Limb (tissue), 2 donors: ENCODE results near the gene HK3.

ENCODE experiments used
- DNase-seq, 2 donors: peaks; one replicate each; pipeline ENCODE4 v3.0.0-alpha.2; 2016; ENCODE audit errors: extremely low spot score in 2 of 2

Gene HK3

DNA sequence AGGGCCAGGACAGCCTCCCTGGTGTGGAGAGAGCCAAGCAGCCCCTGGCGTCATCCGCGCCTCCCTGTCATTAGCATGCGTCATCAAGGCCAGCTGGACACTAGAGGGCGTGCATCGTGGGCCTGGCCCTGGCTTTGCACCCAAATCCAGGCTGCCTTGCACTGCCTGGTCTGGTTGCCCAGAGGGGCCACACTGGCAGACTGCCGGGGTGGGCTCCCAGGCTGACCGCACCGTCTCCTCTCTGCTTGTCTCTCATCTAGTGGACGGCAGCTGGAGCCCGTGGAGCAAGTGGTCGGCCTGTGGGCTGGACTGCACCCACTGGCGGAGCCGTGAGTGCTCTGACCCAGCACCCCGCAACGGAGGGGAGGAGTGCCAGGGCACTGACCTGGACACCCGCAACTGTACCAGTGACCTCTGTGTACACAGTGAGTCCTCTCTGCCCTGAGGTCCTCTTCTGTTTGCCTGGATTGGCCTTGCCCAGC is 29.0 kb downstream of the HK3 start:
- peak in 1 of 2 donors; percentile 49 for DNase-seq

DNA sequence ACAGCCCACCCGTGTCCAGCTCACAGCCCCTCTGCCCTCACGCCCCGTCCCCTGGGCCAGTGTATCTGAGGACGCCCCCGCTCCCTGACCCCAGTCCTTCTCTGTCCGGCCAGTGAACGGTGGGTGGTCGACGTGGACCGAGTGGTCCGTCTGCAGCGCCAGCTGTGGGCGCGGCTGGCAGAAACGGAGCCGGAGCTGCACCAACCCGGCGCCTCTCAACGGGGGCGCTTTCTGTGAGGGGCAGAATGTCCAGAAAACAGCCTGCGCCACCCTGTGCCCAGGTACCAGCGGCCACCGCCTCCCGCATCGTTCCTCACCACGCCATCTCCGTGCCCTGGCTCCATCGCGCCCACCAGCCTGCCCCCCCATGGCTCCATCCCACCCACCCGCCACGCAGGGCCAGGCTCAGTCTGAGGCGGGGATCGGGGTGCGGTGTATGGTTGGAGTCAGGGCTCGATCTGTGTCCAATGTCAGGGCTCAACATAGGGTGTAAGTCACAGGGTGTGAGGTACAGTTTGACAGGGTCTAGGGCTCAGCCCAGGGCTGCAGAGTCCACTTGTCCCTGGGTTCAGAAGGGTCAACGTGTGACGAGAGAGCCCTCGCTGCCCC is 29.5 kb downstream of the HK3 start:
- no peak for DNase-seq

DNA sequence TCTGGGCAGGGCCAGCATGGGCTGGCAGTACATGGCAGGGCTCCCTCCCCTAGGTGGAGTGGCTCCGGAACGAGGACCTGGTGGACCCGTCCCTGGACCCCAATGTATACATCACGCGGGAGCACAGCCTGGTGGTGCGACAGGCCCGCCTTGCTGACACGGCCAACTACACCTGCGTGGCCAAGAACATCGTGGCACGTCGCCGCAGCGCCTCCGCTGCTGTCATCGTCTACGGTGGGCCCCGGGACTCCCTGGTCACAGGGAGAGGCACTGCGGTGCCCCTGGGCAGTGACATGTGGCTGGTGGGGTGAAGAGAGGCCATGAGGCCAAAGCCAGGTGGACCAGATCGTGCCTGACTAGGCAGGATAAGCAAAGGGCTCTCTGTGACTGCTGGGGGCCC is 30.4 kb downstream of the HK3 start:
- DNase-seq = no peak

DNA sequence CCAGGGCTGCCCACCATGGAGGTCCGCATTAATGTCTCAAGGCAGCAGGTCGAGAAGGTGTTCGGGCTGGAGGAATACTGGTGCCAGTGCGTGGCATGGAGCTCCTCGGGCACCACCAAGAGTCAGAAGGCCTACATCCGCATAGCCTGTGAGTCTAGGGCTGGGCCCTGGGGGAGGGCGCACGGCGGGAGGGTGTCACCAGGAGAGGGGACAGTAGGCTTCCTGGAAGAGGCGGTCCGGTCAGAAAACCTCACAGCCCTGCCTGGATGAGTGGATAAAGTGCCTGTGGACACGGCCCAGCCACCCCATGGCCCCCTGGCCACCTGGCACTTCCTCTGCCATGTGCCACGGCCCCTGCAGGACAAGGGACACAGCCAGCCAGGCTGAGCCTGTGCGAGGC is 31.0 kb downstream of the HK3 start:
- no peak for DNase-seq

DNA sequence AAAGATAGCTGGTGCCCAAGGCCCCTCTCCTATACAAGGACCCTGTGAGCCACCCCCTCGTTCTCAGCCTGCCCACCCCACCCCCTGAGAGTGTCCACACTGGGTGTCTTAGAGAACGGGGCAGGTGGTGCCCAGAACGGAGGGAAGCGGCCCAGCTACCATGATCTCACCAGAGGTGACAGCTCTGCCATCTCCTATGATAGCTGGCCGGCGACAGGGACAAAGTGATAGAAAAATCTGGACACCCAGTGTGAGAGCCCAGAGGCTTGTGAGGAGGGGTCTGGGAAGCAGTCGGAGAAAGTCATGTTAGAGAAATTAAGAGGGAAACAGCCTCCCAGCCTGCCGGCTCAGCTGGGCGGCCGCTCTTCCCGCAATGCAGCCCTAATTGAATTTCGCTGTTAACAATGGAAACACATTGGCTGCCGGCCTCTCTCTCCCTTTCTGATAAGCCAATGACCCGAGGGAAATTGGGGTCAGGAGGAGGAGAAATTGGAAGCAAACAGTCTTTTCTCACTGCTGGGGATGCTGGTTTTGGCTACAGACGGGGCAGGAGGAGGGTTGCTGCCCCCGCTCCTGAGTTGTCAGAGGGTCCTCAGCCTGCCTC is 32.3 kb downstream of the HK3 start:
- DNase-seq = no peak

DNA sequence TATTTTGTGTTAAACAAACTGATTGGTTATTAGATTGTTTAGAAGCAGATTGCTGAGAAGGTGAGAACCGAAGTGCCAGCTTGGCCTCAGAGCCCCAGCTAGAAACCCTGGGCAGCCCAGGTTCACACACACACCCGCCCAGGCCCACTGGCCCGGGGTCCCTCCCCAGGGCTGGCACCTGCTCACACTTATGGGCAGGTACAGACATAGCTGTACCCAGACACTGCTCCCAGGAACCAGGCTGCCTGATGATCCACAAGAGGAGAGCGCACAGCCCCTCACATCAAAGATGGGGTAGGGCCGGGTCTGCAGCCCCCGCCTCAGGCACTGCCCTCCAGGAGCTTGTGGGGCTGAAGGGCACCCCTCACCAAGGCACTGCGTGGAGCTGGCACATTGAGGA is 33.2 kb downstream of the HK3 start:
- DNase-seq = no peak

DNA sequence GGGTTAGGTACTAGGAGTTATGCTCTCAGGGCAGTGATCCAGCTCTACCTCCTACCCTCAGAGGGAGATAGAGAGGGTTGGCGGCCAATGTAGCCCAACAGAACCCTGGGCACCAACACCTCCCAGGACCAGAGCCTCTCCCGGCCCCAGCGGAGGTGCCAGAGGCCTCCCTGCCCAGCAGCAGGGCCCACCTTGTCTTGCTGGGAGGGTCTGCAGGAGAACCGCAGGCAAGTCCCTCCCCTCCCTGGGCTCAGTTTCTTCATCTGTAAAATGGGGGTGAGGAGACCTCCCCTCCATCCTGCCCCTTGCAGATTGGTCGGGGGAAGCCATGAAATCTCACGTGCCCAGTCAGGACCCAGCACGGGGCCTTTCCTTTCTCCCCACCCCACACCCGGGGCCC is 34.4 kb downstream of the HK3 start:
- no peak for DNase-seq

DNA sequence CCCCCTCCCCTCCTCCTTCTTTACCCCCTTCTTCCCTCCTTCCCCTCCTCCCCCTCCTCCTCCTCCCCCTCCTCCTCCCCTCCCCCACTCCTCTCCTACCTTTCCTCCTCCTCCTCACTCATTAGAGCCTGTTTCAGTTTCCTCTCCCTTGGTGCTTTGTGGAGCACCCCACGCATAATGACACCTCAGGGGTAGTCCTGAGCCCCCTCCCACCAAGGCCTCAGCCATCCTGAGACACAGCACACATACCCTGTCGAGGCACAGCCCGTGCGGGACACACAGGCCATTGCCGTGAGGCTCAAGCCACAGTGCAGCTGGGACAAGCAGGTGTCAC is 35.4 kb downstream of the HK3 start:
- DNase-seq = no peak

DNA sequence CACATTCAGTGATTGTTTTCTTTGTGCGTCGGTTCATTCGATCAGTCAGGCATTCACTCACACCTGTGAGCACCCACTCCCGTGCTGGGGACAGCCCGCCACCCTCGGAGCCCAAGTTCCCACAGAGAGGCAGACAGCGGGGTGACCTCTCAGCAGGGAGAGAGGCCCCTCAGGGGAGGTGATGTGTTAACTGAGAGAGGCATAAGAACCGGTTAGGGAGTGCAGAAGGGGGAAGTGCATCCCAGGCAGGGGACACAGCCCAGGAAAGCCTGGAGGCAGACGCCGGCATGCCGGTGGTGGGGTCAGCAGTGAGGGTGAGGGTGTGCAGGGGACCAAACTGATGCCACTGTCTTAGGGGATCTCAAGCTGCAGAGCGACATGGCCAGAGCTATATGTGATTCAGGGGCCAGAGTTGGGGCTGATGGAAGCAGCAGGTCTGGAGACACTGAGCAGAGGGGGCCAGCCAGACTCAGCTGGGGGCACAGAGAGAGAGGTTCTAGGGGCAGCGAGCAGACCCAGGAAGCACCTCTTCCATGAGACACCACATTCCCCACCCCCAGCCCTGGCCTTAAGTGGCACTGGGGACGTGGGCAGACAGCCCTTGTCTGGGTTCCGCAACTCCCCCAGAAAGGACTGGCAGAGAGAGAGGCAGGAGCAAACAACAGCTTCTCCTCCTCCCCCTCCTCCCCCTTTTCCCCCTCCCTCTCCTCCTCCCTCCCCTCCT is 35.9 kb downstream of the HK3 start:
- DNase-seq = no peak

DNA sequence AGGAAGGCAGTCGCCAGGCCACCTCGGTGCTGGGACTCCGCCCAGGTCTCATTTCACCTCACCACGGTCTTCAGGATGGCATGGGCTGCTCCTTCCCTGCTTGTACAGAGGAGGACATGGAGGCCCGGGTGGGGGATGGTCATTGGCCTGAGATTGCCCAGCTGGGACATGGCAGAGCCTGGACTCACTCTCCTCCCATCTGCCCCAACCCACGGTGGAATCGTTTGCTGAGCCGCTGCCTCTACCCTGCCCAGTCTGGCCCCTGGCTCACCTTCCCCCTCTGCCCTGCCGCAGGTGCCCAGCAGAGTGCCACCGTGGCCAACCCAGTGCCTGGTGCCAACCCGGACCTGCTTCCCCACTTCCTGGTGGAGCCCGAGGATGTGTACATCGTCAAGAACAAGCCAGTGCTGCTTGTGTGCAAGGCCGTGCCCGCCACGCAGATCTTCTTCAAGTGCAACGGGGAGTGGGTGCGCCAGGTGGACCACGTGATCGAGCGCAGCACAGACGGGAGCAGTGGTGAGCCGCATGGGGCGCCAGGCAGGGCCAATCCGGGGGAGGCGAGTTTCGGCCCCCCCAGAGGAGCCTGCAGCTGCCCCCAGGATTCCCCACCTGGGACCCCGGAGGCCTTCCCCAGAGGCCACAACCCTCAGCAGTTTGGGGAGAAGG is 36.7 kb downstream of the HK3 start:
- DNase-seq = no peak

DNA sequence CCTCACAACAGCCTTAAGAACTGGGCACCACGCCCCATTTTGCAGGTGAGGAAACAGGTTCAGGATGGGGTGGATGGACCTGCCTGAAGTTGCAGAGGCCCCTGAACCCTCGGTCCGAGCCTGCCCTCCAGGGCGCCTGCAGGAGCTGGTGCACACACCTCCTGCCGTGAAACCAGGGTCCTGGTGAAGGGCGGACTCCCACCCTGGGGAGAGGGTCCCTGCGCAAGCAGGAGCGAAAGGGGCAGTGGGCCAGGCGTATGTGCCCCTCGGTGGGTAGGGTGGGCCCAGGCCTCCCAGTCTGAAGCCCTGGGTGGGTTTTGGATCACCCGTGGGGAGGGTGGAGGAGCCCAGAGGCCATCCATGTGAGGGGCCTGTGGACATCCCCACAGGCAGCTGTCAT is 37.9 kb downstream of the HK3 start:
- no peak for DNase-seq

DNA sequence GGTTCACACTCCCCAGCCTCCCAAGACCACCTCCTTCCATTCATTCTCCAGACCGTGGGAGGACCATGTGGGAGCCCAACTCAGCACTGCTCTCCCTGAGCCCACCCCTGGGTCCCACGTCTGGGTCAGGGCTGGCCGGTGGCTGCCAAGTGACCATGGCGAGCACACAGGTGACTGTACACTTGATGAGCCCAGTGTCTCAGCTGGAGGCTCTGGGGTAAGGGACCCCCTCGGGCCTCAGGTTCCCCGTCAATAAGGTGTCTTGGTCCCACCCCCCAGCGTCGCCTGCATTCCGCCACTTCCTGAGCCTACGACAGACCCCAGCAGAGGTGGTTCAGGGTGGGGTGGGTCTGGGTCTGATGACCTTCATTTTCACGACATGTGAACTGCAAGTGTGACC is 38.8 kb downstream of the HK3 start:
- no peak for DNase-seq

DNA sequence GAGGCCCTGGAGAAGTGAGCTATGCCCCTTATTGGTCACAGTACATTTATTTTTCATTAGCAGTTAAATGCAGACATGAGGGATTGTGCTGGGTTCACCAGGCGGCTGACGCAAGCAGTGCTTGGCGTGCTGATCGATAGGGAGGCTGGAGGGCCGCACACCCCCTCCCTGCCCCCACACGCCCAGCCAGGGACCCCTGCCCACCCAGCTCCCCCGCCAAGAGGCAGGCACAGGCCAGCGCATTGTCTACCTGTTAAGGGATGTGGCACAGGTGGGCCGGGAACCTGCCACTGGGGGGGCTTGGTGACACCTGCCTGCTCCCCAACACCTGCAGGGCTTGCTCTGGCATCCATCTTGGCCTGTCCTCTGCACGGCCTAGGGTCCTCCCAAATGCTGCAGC is 39.2 kb downstream of the HK3 start:
- DNase-seq = no peak

DNA sequence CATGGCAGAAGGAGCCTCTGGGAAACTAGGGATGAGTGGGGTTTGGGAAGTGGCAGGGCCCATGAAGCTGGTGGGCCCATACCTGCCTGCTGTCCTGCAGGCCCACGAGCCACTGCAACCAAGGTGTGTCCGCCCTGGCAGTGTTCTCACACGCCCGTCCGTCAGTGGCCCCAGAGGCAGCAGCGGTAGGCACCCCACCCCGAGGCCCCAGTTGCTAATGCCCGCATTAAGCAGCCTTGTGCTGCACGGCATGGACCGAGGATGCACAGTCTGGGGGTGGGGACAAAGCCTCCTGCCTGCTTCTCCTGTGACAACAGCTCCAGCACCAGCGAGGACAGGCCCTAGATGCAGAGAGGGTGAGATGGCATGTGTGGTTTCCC is 41.3 kb downstream of the HK3 start:
- DNase-seq = no peak

DNA sequence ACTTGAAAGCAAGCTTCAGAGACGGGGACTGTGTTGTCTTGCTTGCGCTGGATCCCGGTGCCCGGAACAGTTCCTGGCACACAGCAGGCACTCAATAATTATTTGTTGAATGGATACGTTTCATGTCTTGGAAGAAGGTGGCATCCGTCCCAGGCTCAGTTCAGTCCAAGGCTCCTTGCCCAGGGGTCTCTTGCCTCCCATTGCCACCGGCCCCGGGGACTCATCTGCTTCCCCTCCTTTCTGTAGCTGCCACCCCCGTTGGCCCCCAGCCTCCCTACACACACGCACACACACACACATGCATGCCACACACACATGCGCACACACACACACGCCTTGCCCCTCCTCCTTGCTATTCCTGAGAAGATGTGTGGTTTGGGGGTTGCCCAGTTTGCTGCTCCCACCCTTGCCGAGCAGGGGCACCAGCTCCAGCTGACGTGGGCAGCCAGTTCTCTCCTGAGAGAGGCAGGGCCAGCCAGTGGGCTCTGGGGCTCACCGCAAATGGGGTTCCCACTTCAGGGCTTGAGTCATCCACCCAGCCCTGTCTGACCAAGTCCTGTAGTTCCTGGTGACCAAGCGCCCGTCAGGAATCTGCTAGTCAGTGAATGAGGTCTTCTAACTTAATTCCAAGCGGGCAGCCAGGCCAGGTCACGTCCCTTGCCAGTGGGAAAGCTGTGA is 41.8 kb downstream of the HK3 start:
- DNase-seq = no peak

DNA sequence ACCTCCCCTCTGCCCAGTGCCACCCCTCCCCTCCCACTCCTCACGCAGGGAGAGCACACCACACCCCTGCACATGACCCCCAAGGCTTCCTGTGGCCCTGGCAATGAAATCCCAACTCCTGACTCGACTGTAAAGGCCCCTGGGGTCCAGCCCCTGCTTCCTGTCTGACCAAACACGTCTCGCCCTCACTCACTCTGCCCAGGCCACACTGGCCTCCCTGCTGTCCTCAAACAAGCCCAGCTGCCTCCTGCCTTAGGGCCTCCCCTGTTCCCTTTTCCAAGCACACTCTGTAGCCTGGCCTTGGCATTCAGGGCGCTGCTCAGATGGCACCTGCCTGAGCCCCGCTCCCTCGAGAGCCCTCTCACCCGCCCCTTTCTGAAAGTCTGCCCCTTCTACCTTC is 42.4 kb downstream of the HK3 start:
- DNase-seq = no peak

DNA sequence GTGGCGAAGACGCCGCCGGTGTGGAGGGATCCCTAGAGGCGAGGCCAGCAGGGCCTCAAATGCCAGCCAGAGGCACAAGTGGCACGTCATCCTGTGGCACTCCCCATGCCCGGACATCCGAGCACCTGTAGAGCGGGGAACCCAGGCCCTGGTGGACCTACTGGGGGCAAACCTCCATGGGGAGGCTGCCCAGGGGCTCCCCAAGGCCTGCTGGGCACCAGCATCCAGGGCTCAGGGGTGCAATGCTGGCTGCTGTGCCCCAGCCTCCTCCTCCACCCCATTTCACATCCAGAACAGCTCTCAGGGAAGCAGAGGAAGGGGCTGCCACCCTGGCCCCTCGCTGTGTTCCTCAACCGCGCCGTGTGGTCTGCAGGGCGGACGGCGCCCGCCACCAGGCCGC is 43.5 kb downstream of the HK3 start:
- no peak for DNase-seq

DNA sequence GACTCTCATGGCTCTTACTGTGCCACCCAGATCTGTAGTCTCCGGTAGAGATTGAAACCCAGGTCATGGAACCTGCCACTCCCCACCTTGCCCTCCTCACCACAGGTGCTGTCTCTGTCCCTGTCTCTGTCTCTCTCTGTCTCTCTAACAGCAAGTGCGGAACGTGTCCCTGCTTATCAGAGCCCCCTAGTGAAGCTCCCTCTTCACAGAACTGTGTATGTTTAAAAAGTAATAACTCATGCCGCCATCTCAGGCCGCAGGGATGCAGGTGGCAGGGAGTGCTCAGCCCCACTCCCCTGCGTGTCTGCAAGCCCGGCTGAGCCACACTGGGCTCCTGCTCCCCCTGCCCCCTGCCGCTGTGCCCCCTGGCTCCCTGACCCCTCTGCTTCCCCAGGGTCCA is 45.0 kb downstream of the HK3 start:
- no peak for DNase-seq

DNA sequence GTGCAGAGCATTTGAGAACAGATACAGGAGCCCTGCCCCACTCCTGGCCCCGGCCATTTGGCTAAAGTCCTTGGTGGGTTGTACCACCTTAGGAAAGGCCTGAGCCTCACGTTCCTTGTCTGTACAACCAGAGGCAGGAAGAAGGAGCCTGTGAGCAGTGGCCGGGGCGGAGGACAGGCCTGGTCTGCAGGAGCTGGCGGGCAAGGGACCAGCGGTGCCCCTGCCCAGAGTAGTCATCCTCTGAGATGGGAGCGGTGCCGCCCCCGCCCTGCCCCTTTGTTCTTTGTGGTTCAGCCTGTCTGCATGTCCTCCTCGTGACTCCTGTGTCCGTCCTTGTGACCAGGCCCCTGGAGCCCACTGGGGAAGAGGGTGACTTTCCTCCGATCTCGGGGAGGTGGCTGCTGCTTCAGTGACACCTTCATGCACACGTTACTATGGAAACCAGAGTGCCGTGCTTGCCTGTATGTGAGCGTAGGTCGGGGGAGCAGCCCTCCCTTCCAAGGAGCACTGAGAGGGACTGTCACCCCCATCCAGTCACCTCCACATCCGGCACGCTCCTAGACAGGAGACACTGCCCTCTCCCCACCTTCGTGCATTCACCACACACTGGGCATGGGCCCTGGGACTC is 45.9 kb downstream of the HK3 start:
- DNase-seq = no peak

DNA sequence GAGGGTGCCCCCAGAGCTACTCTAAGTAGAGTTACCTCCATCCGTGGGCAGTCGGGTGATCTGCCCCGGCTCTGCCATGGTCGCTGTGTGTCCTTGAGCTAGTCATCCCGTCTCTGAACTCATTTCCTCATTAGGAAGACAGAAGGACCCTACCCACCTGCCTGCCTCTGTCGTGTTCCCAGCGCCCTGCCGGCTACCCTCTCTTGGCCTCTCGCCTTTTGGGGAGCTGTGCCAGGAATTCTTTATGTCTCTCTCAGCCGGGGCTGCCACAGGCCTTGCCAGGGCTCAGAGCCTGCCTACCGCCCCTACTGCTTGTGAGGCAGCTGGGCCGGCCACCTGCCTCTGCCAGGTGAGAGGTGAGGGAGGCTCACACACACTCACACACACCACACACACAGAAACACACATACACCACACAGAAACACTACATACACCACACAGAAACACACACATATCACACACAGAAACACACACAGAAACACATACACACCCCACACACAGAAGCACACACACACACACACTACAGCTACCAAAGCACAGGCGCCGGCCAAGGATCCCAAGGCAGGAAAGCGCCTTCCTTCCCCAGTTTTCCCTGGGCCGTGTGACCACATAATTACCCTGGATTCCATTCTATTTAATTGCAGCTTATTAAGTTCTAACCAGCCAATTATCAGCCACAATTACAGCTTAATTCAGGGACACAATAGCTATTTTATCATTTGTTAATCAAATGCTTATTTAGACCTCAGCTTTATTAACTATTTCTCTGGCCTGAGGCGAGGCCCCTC is 47.1 kb downstream of the HK3 start:
- no peak for DNase-seq

DNA sequence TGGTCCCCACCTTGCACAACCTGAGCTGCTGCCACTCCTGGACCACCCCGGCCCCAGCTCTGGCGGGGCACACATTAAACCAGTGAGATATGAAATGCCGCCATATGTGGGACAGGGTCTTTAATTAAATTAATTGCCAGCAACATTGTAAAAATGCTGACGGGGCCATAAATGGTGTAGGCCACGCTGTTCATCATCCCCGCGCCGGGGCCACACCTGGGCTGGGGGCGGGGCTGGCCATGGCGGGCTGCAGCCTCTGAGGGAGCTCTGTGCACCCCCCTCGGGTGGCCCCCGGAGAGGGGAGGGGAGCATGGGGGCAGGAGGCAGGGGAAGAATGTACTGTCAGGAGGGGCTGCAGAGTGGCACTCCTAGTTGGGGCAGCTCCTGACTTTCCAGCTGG is 47.8 kb downstream of the HK3 start:
- DNase-seq = no peak
